IPS-NIHi7 (cell line): ENCODE measurements around the gene TCP11L2.
"Not testable (repeated sequence)": the region's sequence is repeated elsewhere in the genome, so short reads cannot be mapped to it uniquely, and the experiment has no call there.

ENCODE experiments used
- DNase-seq: peaks from one replicate; pipeline ENCODE4 v3.0.0; 2012; ENCODE audit warnings: mixed read lengths; ENCODE audit errors: extremely low spot score

The TCP11L2 gene

DNA sequence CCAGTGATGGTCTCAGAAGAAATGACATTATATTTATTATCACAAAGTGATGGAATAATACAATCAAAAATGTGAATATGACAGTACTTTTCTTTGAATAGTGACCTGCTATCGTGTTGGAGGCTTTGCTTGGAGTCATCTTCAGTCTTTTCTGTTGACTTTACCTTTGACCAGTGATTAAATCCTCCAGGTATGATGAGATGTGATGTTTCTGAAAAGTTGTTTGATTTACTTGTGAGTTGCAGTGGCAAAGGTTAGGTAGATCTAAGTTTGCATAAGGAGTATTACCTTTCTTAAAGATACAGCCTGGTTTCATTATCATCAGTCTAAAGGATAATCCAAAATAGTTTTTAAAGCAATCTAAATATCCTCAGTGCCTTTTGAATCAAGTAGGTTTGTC lies 4.6 kb downstream of the TCP11L2 start:
- no peak for DNase-seq

DNA sequence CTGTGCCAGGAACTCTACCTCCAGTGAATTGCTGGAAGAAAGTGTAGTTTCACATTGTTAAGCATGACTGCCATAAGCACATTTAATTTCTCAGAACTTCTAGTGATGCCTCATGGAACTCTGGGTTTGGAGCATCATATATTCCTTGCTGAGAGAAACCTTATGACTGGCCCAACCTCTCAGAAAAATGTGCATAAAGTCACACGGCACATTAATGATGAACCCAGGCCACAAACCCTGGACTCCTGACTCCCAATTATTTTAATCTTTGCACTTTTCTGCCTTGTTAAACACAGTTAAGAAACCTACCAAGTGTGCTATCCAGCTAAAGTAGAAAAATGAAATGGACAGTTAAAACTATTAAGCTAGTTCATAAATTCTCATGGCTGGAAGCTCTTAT lies 5.6 kb downstream of the TCP11L2 start:
- no peak for DNase-seq

DNA sequence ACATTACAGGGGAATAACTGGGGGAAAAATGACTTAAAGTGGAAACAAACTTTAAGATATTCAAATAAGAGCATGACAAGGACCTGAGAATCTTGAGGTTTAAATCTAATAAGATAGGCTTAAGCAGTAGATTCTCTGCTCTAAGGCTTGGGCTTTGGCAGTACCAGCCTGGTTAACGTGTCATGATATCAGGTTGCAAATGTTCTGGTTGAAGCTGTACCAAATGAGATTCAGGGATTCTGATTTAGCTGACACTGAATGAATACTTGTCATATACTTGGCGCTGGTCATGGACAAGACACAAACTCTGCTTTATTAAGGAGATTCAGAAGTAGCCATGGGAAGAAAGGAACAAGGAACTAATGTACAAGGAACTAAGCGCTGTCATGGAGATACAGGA lies 6.1 kb downstream of the TCP11L2 start:
- no peak for DNase-seq

DNA sequence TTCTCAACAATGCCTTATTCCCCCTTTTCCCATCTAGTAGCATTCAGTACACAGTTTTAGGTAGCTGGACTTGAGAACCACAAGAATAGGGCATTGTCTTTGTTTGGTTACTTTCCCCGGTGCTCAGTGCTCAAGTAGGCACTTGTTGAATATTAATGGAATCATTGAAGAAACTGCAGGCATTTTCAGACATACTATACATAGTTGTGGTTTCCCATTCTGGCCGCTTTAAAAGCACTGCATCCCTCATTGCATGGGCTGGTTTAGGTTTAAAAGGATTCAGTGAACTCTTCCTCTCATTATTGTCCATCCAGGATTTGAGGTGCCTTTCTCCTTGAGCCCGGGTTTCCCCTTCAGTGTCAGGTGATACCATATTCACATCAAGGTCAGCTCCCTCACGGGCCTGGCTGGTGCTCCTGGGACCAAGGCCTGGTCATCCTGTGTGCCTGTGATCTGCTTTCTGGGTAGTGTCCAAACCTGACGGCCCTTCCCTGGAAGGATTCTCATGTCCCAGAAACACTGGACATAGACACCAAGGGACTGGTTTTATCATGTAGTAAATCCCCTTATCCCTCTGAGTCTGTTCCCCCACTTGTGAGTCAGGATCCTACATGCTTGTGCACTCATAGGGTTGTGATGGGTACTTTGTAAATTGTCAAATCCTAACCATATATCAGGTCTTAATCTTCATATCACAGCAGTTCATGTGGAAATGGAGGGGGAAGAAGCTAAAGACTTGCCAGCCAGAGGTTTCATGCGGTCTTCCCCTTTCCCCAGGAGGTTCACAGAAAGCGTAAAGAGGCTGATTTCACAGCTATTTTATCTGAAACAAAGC lies 7.4 kb downstream of the TCP11L2 start:
- no peak for DNase-seq

DNA sequence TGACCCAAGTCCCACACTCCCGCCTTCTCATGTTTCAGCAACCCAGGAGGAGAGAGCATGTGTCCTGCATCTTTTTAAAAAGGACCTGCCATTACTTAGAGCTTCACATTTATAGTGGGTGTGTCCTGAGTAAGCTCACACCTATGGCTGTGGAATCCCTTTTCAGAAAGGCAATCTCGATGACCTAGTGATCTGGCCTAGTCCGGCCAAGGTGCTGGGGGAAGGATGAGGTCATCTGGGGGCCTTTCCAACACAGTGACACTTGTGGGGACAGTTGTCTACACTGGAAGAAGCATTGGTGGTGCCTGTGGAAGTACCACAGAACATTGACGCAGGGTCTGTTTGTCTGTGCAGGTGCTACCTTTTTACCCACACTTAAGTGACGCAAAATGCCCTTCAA lies 8.2 kb downstream of the TCP11L2 start:
- DNase-seq = no peak

DNA sequence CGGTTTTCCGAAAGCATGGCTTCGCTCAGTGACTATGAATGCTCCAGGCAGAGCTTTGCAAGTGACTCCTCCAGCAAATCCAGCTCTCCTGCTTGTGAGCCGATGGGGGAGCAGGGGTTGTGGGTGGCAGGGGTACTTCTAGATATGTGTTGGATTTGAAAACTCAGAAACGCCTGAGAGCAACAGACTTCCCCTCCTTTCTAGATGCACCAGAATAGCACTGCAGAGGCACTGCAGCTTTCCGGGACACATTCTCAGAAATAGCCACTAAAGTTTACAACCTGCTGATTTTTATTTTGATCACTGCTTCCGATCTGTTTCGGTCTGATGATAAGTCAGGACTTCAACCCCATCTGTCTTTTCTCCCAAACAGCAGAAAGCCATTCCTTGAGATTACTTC lies 8.6 kb downstream of the TCP11L2 start:
- DNase-seq = no peak

DNA sequence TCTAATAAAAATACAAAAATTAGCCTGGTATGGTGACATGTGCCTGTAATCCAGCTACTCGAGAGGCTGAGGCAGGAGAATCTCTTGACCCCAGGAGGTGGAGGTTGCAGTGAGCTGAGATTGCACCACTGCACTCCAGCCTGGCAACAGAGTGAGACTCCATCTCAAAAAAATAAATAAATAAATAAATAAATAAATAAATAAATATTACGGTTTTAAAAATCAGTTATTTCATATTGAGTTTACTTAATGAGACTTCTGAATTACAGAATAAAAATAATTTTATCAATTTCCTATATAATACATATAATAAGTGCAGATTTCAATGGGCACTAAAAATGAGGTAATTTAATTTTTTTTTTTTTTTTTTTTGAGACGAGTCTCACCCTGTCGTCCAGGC lies 10.9 kb downstream of the TCP11L2 start:
- DNase-seq = not testable (repeated sequence)

DNA sequence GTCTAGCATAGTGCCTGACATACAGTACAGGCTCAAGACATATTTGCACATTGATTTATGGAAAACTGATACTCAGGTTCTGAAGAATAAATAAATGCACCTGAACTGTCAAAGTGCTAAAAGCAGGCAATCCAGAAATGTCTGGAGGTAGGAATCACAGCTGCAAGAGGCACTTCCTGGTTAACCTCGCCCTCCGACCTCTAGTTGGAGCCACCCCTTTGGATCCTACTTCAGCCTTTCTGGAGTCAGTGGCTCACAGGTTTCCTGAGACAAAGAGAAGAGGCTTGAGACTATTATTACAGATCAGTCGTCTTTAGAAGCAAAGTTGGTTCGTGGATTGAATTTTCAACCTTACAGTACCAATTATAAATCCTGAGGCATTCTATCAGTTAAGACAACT lies 13.0 kb downstream of the TCP11L2 start:
- DNase-seq = no peak

DNA sequence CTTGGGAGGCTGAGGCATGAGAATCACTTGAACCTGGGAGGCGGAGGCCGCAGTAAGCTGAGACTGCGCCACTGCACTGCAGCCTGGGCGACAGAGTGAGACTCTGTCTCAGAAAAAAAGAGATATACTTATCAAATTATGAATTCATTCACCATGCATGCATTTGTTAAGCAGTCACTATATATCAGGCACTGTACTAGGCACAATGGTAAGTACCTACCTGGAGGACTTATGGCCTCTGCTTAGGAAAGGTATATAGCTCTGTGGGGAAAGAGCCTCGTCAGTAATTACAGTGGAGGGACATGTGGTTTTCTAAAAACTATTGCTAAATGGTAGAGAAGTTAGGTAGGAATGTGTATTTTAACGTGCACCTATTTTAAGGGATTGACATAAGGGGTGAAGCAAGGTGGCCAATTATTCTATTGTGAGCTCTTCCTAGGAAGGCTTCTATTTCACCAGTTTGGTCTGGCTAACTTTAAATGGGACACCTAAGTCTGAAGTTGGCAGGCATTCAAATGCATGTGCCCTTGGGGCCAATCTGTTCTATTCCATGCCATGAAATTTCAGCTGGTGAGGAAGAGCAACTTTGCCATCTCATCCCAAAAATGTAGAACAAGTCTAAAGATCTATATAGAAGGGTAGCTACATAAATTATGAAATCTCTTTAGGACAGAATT lies 15.0 kb downstream of the TCP11L2 start:
- no peak for DNase-seq

DNA sequence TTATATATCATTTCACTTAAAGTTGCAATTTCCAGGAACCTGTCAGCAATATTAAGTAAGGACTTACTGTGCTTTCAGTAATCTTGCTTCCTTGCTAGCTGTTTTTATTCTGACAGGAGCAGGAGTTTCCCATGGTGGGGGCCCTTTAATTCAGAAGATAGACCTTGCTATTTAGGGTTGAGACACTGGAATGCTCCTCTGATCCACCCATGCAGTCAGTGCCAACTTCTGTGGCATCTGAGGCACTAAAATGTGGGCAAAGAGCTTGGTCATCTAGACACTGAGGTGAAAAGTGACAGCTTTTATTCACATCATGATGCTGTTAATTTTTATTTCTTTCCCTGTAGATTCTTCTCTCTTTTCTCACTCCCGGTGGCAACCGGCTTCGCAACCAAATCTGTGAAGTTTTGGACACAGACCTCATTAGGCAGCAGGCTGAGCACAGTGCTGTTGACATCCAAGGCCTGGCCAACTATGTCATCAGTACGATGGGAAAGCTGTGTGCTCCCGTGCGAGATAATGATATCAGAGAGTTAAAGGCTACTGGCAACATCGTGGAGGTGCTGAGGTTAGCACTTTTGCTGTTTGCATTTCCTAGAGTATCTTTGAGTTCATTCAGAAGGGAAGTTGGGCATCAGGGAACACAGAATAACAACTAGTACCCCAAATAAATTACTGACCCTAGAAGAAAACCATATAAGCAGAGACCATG lies 18.8 kb downstream of the TCP11L2 start:
- no peak for DNase-seq

DNA sequence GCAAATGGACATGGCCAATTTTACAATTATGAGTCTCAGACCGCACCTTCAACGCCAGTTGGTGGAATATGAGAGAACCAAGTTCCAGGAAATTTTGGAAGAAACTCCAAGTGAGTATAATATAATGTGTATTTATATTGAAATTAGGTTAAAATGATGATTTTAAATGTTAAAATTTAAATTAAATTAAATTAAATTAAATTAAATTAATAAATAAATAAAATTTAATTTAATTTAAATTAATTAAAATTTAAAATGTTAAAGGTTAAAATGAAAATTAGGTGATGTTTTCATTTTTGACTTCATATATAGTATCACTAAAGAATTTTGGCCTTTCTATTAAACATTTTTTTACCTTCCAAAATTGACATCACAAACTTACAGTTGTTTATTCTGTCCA lies 21.0 kb downstream of the TCP11L2 start:
- no peak for DNase-seq

DNA sequence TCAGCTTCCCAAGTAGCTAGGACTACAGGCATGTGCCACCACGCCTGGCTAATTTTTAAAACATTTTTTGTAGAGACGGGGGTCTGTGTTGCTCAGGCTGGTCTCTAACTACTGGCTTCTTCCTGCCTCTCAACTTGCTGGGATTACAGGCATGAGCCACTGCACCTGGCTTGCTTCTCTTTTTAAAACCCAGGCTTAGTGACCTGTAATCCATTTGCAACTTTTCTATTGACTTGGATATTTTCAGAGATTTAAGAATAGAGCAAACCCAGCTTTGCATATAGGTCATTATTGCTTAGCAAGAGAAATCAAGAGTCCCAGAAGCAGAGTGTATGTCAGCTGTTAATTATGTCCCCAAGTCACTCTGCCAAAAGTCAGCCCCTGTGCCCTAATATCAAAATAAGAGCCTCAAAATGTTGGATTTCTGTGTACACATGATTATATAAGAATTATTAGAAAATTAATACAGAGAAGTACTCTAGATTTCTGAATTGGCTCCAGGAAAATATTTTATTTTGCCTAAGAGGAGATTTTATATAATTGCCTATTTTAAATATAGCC lies 24.9 kb downstream of the TCP11L2 start:
- no peak for DNase-seq

DNA sequence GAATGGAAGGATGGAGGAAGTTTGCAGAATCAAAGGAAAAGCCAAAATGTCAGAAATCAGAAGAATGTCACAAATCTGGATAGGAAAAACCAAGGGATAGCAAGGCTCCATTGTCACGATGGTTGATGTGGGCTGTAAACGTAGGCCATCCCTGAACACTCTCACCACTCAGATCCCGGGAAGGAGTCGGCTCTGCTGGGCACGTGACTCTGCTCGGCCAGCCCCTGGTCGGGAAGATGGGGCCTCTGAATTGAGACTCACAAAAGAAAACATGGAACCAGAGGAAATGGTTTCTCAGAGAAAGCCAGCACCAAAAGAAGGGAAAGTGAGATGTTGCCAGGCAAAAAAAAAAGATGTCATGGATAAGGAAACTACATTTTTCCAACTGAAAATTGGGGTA lies 26.2 kb downstream of the TCP11L2 start:
- no peak for DNase-seq

DNA sequence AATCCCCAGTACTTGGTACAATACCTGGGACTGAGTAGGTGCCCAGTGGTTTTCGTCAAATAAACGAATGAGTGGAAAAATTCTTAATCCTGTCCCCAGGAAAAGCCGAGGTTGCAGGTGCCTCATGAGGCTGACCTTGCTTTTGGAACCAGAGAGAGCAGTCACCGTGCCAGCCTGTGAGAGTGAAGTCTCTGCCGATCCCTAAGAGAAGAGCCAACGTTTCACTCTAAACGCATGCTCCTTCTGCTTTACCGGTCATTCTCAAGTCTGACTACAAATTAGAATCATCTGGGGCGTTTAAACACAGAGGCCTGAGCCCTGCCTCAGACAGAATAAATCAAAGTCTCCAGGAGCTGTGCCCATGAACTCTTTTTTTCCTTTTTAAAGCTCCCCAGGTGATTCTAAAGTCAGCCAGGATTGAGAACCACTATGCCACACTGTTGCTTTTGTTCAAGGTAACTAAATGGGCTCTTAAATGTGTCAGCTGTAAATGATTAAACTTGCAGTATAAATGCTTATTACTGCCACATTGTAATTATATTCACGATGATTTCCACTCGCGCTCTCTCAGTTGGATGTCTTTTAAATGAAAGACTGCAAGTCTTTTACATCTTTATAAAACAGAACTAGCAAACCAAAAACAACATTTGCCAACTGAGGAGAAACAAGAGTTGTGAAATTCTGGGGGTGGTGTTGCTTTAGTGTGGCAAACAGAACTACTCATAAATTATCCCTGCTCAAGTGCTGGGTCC lies 26.9 kb downstream of the TCP11L2 start:
- DNase-seq = no peak

DNA sequence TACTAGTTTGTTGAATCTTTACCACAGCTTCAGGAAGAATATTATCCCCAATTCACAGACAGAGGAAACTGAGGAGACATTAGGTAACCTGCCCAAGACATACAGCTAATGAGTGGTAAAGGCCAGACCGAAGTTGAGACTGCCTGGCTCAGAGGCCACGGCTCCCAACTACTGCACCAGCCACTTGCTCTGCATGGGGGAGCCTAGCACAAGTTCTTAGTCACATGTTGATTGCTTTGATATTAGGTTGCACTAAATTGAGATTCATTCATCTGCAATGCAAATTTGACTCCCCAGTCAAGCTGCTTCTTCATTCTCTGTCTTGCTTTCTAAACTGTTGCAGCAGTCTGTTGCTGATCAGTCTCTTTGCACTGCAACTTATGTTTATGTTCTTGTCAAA lies 29.1 kb downstream of the TCP11L2 start:
- peak; percentile 14 for DNase-seq

DNA sequence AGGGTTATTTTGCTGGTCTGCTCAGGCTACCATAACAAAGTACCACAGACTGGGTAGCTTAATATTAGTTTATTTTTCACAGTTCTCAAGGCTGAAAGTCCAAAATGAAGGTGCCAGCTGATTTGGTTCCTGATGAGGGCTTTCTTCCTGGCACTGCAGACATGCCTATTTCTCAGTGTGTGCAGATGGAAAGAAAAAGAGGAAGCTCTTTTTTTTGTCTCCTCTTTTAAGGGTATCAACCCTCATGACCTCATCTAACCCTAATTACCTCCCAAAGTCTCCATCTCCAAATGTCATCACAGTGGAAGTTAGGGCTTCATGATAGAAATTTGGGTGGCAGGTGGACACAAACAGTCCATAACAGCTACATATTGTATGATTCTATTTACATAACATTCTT lies 30.0 kb downstream of the TCP11L2 start:
- no peak for DNase-seq

DNA sequence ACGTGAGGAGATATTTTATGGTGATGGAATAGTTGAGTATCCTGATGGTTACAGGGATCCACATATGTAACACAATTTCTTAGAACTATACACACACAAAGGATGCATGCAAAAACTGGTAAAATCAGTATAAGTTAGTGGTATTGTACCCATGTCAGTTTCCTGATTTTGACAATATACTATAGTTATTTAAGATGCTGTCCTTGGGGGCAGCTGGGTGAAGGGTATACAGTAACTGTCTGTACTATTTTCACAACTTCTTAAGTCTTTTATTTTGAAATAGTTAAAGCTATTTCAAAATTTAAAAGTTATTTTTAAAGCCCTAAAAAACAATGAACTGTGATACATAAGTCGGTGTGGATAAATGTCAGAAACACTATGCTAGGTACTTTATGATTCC lies 30.5 kb downstream of the TCP11L2 start:
- no peak for DNase-seq

DNA sequence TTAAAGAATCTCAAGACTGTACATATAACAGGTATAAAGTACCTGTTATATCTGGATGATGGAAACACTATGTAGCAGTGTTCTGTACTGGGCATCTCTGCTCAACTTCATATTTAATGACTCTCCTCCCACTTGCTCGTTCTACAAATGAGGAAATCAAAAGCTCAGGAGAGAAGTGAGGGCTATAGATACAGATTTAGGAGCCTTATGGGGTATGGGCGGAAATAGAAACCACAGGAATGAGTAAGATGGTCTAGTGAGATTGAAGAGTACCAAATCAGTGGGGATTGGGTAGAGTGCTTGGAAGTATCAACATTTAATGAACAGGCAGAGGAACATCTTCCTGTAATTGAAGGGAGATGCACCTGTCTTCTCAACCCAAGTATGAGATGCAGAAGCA lies 31.2 kb downstream of the TCP11L2 start:
- no peak for DNase-seq

DNA sequence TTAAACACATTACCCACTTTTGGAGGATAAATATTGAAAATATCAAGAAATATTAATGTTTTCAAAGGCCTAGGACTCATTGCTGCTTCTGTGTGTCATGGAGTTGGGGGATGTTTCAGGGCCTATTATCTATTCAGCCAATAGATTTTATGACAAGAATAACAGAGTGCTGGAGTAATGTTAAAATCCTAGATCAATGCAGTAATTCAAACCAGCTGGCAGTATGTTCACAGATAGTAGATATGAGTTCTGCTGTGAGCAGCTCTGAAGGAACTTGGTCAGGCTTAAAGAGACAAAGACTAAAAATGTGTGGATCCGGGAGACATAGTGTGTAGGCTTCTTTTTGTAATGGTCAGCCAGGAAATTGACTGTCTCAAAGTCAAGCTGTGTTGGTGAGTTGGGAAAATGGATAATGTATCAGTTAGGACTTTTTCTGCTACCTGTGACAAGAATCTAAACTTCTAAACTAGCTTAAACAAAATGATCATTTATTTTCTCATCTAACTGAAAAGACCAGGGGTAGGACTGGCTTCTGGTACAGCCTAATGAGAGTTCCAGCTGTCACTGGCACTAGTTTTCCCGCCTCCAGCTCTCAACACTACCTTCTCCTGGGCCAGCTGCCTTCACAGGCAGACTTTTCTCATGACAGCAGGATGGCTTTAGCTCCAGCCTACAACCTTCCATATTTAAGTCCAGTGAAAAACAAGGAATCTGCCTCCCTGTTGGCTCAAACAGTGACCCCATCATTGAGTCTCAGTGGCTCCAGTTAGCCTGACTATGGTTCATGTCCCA lies 38.7 kb downstream of the TCP11L2 start:
- DNase-seq = no peak

DNA sequence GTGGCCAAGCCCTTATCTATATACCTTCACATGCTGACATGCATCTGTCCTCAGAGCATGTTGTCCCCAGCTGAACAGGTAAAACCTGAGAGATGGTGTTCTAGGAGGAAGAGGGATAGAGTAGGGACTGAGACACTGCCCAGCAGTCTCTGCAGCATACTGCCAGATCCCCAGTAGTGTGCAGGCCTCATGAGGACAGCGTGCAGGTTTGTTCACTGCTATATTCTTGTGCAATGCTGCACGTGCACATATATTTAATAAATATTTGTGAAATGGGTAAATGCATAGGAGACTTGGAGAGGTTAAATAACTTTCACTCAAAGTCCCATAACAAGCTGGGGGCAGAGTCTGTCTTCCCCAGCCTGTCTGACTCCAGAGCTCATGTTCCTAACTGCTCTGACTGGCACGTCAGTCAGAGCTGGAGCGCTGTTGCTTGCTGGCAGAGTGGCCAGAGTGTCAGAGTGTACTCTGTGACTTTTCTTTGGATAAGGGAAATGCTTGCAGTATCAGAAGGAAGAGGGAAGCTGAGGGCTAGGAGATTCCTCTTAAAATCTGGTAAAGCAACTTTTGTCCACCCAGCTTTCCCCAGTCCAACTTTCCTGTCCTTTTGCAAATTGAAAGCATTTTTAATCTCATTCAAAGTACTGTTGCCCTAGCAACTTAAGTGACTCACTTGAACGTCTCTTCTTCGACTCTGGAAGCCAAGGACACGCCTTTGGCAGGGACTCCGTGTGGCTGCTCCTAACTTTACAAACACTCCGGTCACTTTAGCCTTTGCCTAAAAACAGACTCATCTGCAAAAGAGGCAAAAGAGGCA lies 40.1 kb downstream of the TCP11L2 start:
- no peak for DNase-seq
